GM23338 (cell line): Measurements from ENCODE around the gene MOB3B. TPM values are rescaled to one million over a fixed set of nuclear protein-coding genes. Genes with fewer than 3 reads are reported as not detected.

Experiments used
- ATAC-seq: fragments of 200-7000 bp; cut with Tn5 transposase; 3 replicates; pipeline ENCODE4 v1.9.1; 2020
- DNase-seq: peaks from one replicate; pipeline ENCODE4 v3.0.0-alpha.2; 2015; ENCODE audit warnings: low spot score
- H2AFZ ChIP-seq: fragments of 200-600 bp; sonication (generic); 2 replicates; pipeline ENCODE4 v1.8.0; 2016; ENCODE audit warnings: antibody characterized with exemption, mild to moderate bottlenecking, moderate library complexity
- H3F3A ChIP-seq: fragments of 200-600 bp; sonication (generic); replicated peaks from 2 replicates; pipeline ENCODE4 v1.8.0; 2017; ENCODE audit warnings: antibody characterized with exemption, mixed run types, low read depth
- H3K27ac ChIP-seq: fragments of 200-600 bp; sonication (generic); 2 replicates; pipeline ENCODE4 v1.6.1; 2016; ENCODE audit warnings: low read depth
- H3K27me3 ChIP-seq: fragments of 200-600 bp; sonication (generic); 2 replicates; pipeline ENCODE4 v1.8.0; 2016; ENCODE audit warnings: mild to moderate bottlenecking, mixed run types, moderate library complexity; ENCODE audit not compliant: insufficient read depth
- H3K36me3 ChIP-seq: fragments of 200-600 bp; sonication (generic); 2 replicates; pipeline ENCODE4 v1.8.0; 2016; ENCODE audit warnings: mild to moderate bottlenecking; ENCODE audit not compliant: insufficient read depth
- H3K4me1 ChIP-seq: fragments of 200-600 bp; sonication (generic); 2 replicates; pipeline ENCODE4 v1.8.0; 2016; ENCODE audit warnings: mild to moderate bottlenecking, moderate library complexity; ENCODE audit not compliant: insufficient read depth
- H3K4me2 ChIP-seq: fragments of 200-600 bp; sonication (generic); 2 replicates; pipeline ENCODE4 v1.7.1; 2017; ENCODE audit warnings: mixed run types
- H3K4me3 ChIP-seq: fragments of 200-600 bp; sonication (generic); 2 replicates; pipeline ENCODE4 v1.6.1; 2016; ENCODE audit warnings: mixed run types
- H3K79me2 ChIP-seq: fragments of 200-600 bp; sonication (generic); replicated peaks from 2 replicates; pipeline ENCODE4 v1.8.0; 2017; ENCODE audit warnings: mild to moderate bottlenecking; ENCODE audit not compliant: insufficient read depth
- H3K9me2 ChIP-seq: fragments of 200-600 bp; sonication (generic); 2 replicates; pipeline ENCODE4 v1.8.0; 2017; ENCODE audit not compliant: insufficient read depth
- H4K20me1 ChIP-seq: fragments of 200-600 bp; sonication (generic); replicated peaks from 2 replicates; pipeline ENCODE4 v1.8.0; 2017; ENCODE audit warnings: mild to moderate bottlenecking; ENCODE audit not compliant: insufficient read depth
- H3K27ac Mint-ChIP-seq: 2 replicates; pipeline ENCODE4 v1.8.0; 2020; ENCODE audit warnings: inconsistent platforms, mild to moderate bottlenecking, moderate library complexity, mixed read lengths
- H3K27me3 Mint-ChIP-seq: 3 replicates; pipeline ENCODE4 v1.8.0; 2022; ENCODE audit warnings: low read depth, mild to moderate bottlenecking, moderate library complexity, mixed read lengths, inconsistent platforms; ENCODE audit not compliant: insufficient read depth, poor library complexity
- H3K36me3 Mint-ChIP-seq: 3 replicates; pipeline ENCODE4 v1.8.0; 2021; ENCODE audit warnings: low read depth, mild to moderate bottlenecking, inconsistent platforms, moderate library complexity, mixed read lengths
- H3K4me1 Mint-ChIP-seq: 3 replicates; pipeline ENCODE4 v1.8.0; 2020; ENCODE audit warnings: mild to moderate bottlenecking, inconsistent platforms, mixed read lengths
- H3K4me3 Mint-ChIP-seq: 3 replicates; pipeline ENCODE4 v1.8.0; 2021; ENCODE audit warnings: moderate library complexity, mild to moderate bottlenecking, inconsistent platforms, mixed read lengths
- H3K9me3 Mint-ChIP-seq: 3 replicates; pipeline ENCODE4 v1.8.0; 2020; ENCODE audit warnings: moderate library complexity, mild to moderate bottlenecking, inconsistent platforms, mixed read lengths
- CREB1 ChIP-seq: fragments of 250-450 bp; sonication (Bioruptor Pico); IDR thresholded peaks from 2 replicates; pipeline ENCODE4 v1.5.0; 2020; ENCODE audit warnings: low read depth, mild to moderate bottlenecking, moderate library complexity
- EZH2 ChIP-seq: fragments of 200-600 bp; sonication (generic); IDR thresholded peaks from one replicate; pipeline ENCODE4 v1.8.0; 2017; ENCODE audit warnings: antibody characterized with exemption, mild to moderate bottlenecking, low read depth; ENCODE audit not compliant: unreplicated experiment
- EZH2phosphoT487 ChIP-seq: fragments of 200-600 bp; sonication (generic); IDR thresholded peaks from one replicate; pipeline ENCODE4 v1.8.1; 2018; ENCODE audit warnings: antibody characterized with exemption; ENCODE audit not compliant: unreplicated experiment
- JUNB ChIP-seq: IDR thresholded peaks from one replicate; pipeline ENCODE4 v1.6.1; 2016; ENCODE audit warnings: antibody characterized with exemption; ENCODE audit not compliant: unreplicated experiment
- NANOG ChIP-seq: IDR thresholded peaks from 2 replicates; pipeline ENCODE4 v1.6.1; 2016; ENCODE audit warnings: antibody characterized with exemption, borderline replicate concordance
- POLR2AphosphoS5 ChIP-seq: IDR thresholded peaks from 2 replicates; pipeline ENCODE4 v1.6.1; 2016; ENCODE audit warnings: antibody characterized with exemption, low read depth
- STAT1 ChIP-seq: IDR thresholded peaks from one replicate; pipeline ENCODE4 v1.6.1; 2016; ENCODE audit warnings: antibody characterized with exemption; ENCODE audit not compliant: unreplicated experiment
- ZNF114 ChIP-seq: fragments of 250-450 bp; sonication (Bioruptor Pico); IDR thresholded peaks from 2 replicates; pipeline ENCODE4 v1.5.0; 2020; ENCODE audit warnings: mild to moderate bottlenecking, moderate library complexity
- ZNF331 ChIP-seq: fragments of 250-450 bp; sonication (Bioruptor Pico); IDR thresholded peaks from 2 replicates; pipeline ENCODE4 v1.5.0; 2020; ENCODE audit warnings: low read depth, mild to moderate bottlenecking, moderate library complexity
- polyA plus RNA-seq: library from polyadenylated mRNA; unstranded; fragments of >200 nt; fragmentation: Nextera tagmentation; extraction: Ambion mirVana; gene quantifications from 2 replicates; pipeline ENCODE4 v1.2.1, GENCODE V29; 2016
- total RNA-seq: library from RNA; depleted of rRNA; stranded (reverse); fragments of >200 nt; shearing (Covaris generic); gene quantifications from 2 replicates; pipeline ENCODE4 v1.2.3, GENCODE V29; 2014
- TF ChIP-seq, protein P1 (sequence below): IDR thresholded peaks from 2 replicates; pipeline ENCODE4 v1.6.1; 2016; ENCODE audit warnings: antibody characterized with exemption
- TF ChIP-seq, protein P2 (sequence below): fragments of 250-450 bp; sonication (Bioruptor Pico); IDR thresholded peaks from 2 replicates; pipeline ENCODE4 v1.5.0; 2020; ENCODE audit warnings: mild to moderate bottlenecking, moderate library complexity
- TF ChIP-seq, protein P3 (sequence below), 2 experiments: fragments of 200-600 bp in 1 of 2; sonication (generic) in 1 of 2; conservative IDR thresholded peaks; 2 replicates each; pipeline versions ENCODE4 v1.5.1 to v1.6.1; 2016 to 2017; ENCODE audit warnings: antibody characterized with exemption in 2 of 2, low read depth in 2 of 2, mild to moderate bottlenecking in 2 of 2, moderate library complexity in 1 of 2
- TF ChIP-seq, protein P4 (sequence below): IDR thresholded peaks from one replicate; pipeline ENCODE4 v1.6.1; 2018; ENCODE audit warnings: antibody characterized with exemption; ENCODE audit not compliant: unreplicated experiment

The MOB3B gene
- total and polyA plus RNA-seq, 2 experiments from 2014 or later = 7.6 to 12.1 TPM

DNA sequence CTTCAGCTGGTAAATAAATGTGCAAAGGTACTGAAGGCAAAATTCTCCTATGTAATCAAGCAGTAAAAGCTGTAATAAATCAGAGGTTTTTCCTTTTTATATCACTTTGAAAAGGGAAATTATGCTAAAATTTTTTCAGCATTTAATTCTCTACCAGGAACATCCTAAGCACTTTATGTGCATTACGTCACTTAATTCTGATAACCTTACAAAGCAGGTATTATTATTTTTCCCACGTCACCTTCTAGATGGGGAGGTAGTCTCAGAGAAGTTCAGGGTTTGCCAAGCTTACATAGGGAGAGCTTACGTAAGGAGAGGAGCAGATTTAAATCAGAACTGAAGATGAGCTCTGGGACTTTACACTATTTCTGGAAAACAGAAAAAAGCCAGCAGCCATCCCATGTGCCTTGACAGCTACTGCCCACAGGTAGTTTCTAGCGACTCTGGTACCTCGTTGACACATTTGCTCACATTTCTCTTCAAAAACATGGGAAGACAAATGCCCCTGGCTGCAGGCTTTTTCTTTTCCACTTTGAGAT, 84.5 kb downstream of the MOB3B start:
- H3K36me3 Mint-ChIP-seq = peaks cover 4% of the 10 kb centered on the region; the same call in 2 of the 3 replicates
- Histone ChIP-seq H3K79me2 (0 out of 2 replicates have a peak, but pooled peaks cover 6% of the 10 kb centered on the region), H3K4me1 (peaks cover 21% of the 10 kb centered on the region; the same call in 1 of the 2 replicates)

More for the DNA sequence above, 84.5 kb downstream of the MOB3B start:
- Histone ChIP-seq H3K36me3 (no peaks in the 10 kb centered on the region), H3K4me3 (no peak overlapping the region), H2AFZ (no peak overlapping the region), H3K4me2 (no peak overlapping the region), H3K27me3 (no peaks in the 10 kb centered on the region), H3K27ac (no peak overlapping the region), H3K9me2 (no peaks in the 10 kb centered on the region), H3F3A (no peaks in the 10 kb centered on the region), H4K20me1 (no peaks in the 10 kb centered on the region)
- Mint-ChIP-seq H3K4me3 (no peak overlapping the region), H3K4me1 (peaks cover 42% of the 10 kb centered on the region), H3K9me3 (no peaks in the 10 kb centered on the region), H3K27ac (no peak overlapping the region), H3K27me3 (no peaks in the 10 kb centered on the region)
- TF ChIP-seq EZH2phosphoT487 = no peak
- TF ChIP-seq STAT1 = no peak
- TF ChIP-seq, protein P1, sequence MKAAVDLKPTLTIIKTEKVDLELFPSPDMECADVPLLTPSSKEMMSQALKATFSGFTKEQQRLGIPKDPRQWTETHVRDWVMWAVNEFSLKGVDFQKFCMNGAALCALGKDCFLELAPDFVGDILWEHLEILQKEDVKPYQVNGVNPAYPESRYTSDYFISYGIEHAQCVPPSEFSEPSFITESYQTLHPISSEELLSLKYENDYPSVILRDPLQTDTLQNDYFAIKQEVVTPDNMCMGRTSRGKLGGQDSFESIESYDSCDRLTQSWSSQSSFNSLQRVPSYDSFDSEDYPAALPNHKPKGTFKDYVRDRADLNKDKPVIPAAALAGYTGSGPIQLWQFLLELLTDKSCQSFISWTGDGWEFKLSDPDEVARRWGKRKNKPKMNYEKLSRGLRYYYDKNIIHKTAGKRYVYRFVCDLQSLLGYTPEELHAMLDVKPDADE = no peak
- TF ChIP-seq EZH2 = no peak
- no peak for TF ChIP-seq JUNB
- TF ChIP-seq, protein P2, sequence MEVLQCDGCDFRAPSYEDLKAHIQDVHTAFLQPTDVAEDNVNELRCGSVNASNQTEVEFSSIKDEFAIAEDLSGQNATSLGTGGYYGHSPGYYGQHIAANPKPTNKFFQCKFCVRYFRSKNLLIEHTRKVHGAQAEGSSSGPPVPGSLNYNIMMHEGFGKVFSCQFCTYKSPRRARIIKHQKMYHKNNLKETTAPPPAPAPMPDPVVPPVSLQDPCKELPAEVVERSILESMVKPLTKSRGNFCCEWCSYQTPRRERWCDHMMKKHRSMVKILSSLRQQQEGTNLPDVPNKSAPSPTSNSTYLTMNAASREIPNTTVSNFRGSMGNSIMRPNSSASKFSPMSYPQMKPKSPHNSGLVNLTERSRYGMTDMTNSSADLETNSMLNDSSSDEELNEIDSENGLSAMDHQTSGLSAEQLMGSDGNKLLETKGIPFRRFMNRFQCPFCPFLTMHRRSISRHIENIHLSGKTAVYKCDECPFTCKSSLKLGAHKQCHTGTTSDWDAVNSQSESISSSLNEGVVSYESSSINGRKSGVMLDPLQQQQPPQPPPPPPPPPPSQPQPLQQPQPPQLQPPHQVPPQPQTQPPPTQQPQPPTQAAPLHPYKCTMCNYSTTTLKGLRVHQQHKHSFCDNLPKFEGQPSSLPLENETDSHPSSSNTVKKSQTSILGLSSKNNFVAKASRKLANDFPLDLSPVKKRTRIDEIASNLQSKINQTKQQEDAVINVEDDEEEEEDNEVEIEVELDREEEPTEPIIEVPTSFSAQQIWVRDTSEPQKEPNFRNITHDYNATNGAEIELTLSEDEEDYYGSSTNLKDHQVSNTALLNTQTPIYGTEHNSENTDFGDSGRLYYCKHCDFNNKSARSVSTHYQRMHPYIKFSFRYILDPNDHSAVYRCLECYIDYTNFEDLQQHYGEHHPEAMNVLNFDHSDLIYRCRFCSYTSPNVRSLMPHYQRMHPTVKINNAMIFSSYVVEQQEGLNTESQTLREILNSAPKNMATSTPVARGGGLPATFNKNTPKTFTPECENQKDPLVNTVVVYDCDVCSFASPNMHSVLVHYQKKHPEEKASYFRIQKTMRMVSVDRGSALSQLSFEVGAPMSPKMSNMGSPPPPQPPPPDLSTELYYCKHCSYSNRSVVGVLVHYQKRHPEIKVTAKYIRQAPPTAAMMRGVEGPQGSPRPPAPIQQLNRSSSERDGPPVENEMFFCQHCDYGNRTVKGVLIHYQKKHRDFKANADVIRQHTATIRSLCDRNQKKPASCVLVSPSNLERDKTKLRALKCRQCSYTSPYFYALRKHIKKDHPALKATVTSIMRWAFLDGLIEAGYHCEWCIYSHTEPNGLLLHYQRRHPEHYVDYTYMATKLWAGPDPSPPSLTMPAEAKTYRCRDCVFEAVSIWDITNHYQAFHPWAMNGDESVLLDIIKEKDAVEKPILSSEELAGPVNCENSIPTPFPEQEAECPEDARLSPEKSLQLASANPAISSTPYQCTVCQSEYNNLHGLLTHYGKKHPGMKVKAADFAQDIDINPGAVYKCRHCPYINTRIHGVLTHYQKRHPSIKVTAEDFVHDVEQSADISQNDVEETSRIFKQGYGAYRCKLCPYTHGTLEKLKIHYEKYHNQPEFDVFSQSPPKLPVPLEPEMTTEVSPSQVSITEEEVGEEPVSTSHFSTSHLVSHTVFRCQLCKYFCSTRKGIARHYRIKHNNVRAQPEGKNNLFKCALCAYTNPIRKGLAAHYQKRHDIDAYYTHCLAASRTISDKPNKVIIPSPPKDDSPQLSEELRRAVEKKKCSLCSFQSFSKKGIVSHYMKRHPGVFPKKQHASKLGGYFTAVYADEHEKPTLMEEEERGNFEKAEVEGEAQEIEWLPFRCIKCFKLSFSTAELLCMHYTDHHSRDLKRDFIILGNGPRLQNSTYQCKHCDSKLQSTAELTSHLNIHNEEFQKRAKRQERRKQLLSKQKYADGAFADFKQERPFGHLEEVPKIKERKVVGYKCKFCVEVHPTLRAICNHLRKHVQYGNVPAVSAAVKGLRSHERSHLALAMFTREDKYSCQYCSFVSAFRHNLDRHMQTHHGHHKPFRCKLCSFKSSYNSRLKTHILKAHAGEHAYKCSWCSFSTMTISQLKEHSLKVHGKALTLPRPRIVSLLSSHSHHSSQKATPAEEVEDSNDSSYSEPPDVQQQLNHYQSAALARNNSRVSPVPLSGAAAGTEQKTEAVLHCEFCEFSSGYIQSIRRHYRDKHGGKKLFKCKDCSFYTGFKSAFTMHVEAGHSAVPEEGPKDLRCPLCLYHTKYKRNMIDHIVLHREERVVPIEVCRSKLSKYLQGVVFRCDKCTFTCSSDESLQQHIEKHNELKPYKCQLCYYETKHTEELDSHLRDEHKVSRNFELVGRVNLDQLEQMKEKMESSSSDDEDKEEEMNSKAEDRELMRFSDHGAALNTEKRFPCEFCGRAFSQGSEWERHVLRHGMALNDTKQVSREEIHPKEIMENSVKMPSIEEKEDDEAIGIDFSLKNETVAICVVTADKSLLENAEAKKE (CRISPR knock-in tag) = no peak
- no peak for TF ChIP-seq ZNF114 (CRISPR knock-in tag)
- no peak for TF ChIP-seq NANOG
- TF ChIP-seq ZNF331 (CRISPR knock-in tag) = no peak
- no peak for TF ChIP-seq CREB1 (CRISPR knock-in tag)
- TF ChIP-seq, protein P3, sequence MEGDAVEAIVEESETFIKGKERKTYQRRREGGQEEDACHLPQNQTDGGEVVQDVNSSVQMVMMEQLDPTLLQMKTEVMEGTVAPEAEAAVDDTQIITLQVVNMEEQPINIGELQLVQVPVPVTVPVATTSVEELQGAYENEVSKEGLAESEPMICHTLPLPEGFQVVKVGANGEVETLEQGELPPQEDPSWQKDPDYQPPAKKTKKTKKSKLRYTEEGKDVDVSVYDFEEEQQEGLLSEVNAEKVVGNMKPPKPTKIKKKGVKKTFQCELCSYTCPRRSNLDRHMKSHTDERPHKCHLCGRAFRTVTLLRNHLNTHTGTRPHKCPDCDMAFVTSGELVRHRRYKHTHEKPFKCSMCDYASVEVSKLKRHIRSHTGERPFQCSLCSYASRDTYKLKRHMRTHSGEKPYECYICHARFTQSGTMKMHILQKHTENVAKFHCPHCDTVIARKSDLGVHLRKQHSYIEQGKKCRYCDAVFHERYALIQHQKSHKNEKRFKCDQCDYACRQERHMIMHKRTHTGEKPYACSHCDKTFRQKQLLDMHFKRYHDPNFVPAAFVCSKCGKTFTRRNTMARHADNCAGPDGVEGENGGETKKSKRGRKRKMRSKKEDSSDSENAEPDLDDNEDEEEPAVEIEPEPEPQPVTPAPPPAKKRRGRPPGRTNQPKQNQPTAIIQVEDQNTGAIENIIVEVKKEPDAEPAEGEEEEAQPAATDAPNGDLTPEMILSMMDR (conservative IDR thresholded peaks at IDR 0.05; ENCODE audit: low read depth in 2 of 2) = no peak
- no peak for TF ChIP-seq POLR2AphosphoS5
- TF ChIP-seq, protein P4, sequence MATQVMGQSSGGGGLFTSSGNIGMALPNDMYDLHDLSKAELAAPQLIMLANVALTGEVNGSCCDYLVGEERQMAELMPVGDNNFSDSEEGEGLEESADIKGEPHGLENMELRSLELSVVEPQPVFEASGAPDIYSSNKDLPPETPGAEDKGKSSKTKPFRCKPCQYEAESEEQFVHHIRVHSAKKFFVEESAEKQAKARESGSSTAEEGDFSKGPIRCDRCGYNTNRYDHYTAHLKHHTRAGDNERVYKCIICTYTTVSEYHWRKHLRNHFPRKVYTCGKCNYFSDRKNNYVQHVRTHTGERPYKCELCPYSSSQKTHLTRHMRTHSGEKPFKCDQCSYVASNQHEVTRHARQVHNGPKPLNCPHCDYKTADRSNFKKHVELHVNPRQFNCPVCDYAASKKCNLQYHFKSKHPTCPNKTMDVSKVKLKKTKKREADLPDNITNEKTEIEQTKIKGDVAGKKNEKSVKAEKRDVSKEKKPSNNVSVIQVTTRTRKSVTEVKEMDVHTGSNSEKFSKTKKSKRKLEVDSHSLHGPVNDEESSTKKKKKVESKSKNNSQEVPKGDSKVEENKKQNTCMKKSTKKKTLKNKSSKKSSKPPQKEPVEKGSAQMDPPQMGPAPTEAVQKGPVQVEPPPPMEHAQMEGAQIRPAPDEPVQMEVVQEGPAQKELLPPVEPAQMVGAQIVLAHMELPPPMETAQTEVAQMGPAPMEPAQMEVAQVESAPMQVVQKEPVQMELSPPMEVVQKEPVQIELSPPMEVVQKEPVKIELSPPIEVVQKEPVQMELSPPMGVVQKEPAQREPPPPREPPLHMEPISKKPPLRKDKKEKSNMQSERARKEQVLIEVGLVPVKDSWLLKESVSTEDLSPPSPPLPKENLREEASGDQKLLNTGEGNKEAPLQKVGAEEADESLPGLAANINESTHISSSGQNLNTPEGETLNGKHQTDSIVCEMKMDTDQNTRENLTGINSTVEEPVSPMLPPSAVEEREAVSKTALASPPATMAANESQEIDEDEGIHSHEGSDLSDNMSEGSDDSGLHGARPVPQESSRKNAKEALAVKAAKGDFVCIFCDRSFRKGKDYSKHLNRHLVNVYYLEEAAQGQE = no peak
- ATAC-seq = no peak
- no peak for DNase-seq
